ENCODE measurements around the gene GMDS. TPM values are rescaled to one million over a fixed set of nuclear protein-coding genes. Genes with fewer than 3 reads are reported as not detected.

The GMDS gene
- total RNA-seq, 1 experiment from 2014 or later, result 27.6 TPM

DNA sequence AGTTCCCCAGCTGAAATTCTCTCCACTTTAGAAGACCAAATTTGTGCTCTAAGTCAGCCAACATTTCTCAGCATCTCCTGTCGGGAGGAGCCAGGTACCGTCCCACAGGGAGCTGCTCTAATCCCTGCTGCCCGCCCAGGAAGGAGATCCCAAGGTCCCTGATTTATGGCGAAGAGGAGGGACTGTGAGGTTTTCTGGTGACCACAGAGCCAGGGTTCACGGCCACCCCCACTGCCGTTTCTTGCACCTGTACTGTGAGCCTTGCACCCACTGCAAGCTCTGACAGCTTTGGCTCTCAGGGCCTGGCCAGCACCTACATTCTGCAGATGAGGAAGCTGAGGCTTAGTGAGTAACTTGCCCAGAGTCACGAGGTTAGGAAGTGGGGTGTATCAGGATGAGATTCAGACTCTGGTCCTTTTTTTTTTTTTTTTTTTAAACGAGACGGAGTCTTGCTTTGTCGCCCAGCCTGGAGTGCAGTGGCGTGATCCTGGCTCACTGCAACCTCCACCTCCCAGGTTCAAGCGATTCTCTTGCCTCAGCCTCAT, 600.8 kb downstream of the GMDS start:
- Mint-ChIP-seq H3K9me3 (no peaks in the 10 kb centered on the region), H3K4me1 (peaks cover 16 to 18% of the 10 kb centered on the region in 2 experiments), H3K27ac (no peak overlapping the region), H3K36me3 (ENCODE audit: insufficient read depth in 1 of 3, low read depth in 3 of 3) (no peaks in the 10 kb centered on the region; a peak in 1 of 7 replicates), H3K27me3 (ENCODE audit: low read depth) (peaks cover 6% of the 10 kb centered on the region), H3K4me3 (no peak overlapping the region; a peak in 1 of 5 replicates)
- no peak overlapping the region for H2AFZ ChIP-seq (ENCODE audit: low read length)
- H3K9ac ChIP-seq (ENCODE audit: extremely low read depth, insufficient read length, low read length), result no peak overlapping the region
- H2BK20ac ChIP-seq (ENCODE audit: low read depth, low read length, poor library complexity, severe bottlenecking), result no peak overlapping the region
- H3K18ac ChIP-seq (ENCODE audit: insufficient read length, low read depth, low read length), result no peak overlapping the region
- H2BK5ac ChIP-seq (ENCODE audit: insufficient read length, low read length), result no peak overlapping the region
- no CpG with 5 or more reads among the region's 12 CpGs for WGBS (ENCODE audit: extremely low coverage, insufficient read length, low lambda C conversion rate)
- no peak for DNase-seq
- H2AK5ac ChIP-seq (ENCODE audit: insufficient read length, low read length), result no peak overlapping the region
- H3K79me1 ChIP-seq (ENCODE audit: insufficient read depth, low read depth, low read length, poor library complexity, severe bottlenecking), result no peaks in the 10 kb centered on the region
- no peaks in the 10 kb centered on the region for H3K79me2 ChIP-seq (ENCODE audit: insufficient read depth, low read length)
- H4K8ac ChIP-seq (replicated peaks; ENCODE audit: insufficient read length, low read depth, low read length), result no peak overlapping the region
- H3K23me2 ChIP-seq (ENCODE audit: insufficient read length, low read depth, low read length, poor library complexity, severe bottlenecking), result no peaks in the 10 kb centered on the region
- H4K91ac ChIP-seq (ENCODE audit: insufficient read length, low read depth, low read length), result no peak overlapping the region
- H4K5ac ChIP-seq (ENCODE audit: insufficient read length, low read depth, low read length), result no peak overlapping the region
- H3K27ac ChIP-seq (ENCODE audit: insufficient read length, low read depth, low read length), result no peak overlapping the region
- no peak overlapping the region for H2BK12ac ChIP-seq (ENCODE audit: insufficient read length, low read depth, low read length)
- no peak overlapping the region for H3K14ac ChIP-seq (ENCODE audit: insufficient read depth, low read length)
- H2BK15ac ChIP-seq (ENCODE audit: low read depth, low read length), result no peak overlapping the region
- H3K56ac ChIP-seq (ENCODE audit: insufficient read length, low read depth, low read length), result no peak overlapping the region
- 0 out of 2 replicates have a peak, but pooled peaks cover 1% of the 10 kb centered on the region for H3K27me3 ChIP-seq (ENCODE audit: insufficient read depth, low read length)
- H3K4ac ChIP-seq (ENCODE audit: low read depth, low read length), result no peak overlapping the region
- no peak overlapping the region for H3K4me2 ChIP-seq (ENCODE audit: insufficient read depth, insufficient read length, low read length)
- H4K20me1 ChIP-seq (ENCODE audit: control insufficient read depth, insufficient read depth, insufficient read length), result no peaks in the 10 kb centered on the region
- H3K9me3 ChIP-seq (ENCODE audit: control insufficient read depth, low read depth, low read length), result no peaks in the 10 kb centered on the region
- no peak overlapping the region for H3T11ph ChIP-seq (ENCODE audit: low read length)
- H3K23ac ChIP-seq (ENCODE audit: insufficient read length, low read depth, low read length), result no peak overlapping the region
- no peak overlapping the region for H2BK120ac ChIP-seq (ENCODE audit: low read depth, low read length, poor library complexity, severe bottlenecking)
- 0 out of 2 replicates have a peak, but pooled peaks cover 2% of the 10 kb centered on the region for H3K4me1 ChIP-seq (ENCODE audit: insufficient read depth, low read length)
- TF ChIP-seq, protein P1, sequence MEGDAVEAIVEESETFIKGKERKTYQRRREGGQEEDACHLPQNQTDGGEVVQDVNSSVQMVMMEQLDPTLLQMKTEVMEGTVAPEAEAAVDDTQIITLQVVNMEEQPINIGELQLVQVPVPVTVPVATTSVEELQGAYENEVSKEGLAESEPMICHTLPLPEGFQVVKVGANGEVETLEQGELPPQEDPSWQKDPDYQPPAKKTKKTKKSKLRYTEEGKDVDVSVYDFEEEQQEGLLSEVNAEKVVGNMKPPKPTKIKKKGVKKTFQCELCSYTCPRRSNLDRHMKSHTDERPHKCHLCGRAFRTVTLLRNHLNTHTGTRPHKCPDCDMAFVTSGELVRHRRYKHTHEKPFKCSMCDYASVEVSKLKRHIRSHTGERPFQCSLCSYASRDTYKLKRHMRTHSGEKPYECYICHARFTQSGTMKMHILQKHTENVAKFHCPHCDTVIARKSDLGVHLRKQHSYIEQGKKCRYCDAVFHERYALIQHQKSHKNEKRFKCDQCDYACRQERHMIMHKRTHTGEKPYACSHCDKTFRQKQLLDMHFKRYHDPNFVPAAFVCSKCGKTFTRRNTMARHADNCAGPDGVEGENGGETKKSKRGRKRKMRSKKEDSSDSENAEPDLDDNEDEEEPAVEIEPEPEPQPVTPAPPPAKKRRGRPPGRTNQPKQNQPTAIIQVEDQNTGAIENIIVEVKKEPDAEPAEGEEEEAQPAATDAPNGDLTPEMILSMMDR (conservative IDR thresholded peaks at IDR 0.05), result no peak
